DND-41 (cell line): ENCODE data around the gene CTSE.

ENCODE experiments used
- CTCF ChIP-seq: IDR thresholded peaks from 2 replicates; pipeline ENCODE4 v1.5.1; 2012; ENCODE audit warnings: borderline replicate concordance, low read length, moderate library complexity, mild to moderate bottlenecking; ENCODE audit not compliant: poor library complexity, severe bottlenecking; ENCODE audit errors: extremely low read depth
- EZH2 ChIP-seq: IDR thresholded peaks from 3 replicates; pipeline ENCODE4 v1.6.1; 2012; ENCODE audit warnings: borderline replicate concordance, low read depth, mild to moderate bottlenecking, moderate library complexity, low read length, inconsistent platforms; ENCODE audit not compliant: severe bottlenecking

GRCh38 chr1:206068314-206068713, 44.6 kb upstream of the CTSE start:
- no peak for TF ChIP-seq CTCF
- no peak for TF ChIP-seq EZH2
